Stimulated activated CD4-positive, alpha-beta T cell treated with anti-CD3 and anti-CD28 coated beads, Interleukin-15, amount 100 ng/mL, for 24 hours (primary cell): ENCODE data around the gene LRP1-AS.
"Not testable (repeated sequence)": the region's sequence is repeated elsewhere in the genome, so short reads cannot be mapped to it uniquely, and the experiment has no call there.

Source experiments
- DNase-seq: peaks from one replicate; pipeline ENCODE4 v3.0.0-alpha.2; 2020

The LRP1-AS gene

DNA sequence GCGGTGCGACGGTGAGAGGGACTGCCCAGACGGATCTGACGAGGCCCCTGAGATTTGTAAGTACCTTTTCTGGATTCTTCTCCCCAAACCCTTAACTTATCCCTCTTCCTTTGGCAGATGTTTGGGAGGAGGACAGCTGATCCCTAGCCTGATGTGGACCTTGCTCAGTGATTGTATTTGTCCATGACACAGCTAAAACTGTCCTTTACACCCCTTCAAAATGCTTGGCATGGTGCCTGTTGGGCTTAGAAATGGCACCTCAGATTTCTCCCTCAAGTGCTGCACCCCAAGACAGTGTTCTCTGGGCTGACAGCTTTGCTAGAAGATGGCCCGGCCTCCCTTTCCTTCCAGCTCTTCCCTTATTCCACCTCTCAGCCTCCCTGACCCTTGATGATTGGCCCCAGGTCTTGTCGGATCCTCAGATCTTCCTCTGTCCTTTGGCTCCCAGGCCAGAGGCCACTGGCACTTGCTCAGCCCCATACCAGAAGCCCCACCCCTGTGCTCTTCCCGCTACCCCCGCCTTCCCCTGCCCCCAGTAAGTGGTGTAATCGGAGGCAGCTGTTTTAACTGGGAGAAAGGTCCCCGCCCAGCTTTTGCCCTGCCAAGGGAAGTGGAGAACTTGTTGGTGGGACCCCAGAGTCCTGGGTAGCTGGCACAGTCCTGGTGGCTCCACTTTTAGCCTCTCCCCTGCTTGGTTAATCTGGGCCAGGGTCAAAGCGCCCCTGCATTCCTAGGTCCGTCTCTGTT lies 8.7 kb downstream of the LRP1-AS start:
- no peak for DNase-seq

DNA sequence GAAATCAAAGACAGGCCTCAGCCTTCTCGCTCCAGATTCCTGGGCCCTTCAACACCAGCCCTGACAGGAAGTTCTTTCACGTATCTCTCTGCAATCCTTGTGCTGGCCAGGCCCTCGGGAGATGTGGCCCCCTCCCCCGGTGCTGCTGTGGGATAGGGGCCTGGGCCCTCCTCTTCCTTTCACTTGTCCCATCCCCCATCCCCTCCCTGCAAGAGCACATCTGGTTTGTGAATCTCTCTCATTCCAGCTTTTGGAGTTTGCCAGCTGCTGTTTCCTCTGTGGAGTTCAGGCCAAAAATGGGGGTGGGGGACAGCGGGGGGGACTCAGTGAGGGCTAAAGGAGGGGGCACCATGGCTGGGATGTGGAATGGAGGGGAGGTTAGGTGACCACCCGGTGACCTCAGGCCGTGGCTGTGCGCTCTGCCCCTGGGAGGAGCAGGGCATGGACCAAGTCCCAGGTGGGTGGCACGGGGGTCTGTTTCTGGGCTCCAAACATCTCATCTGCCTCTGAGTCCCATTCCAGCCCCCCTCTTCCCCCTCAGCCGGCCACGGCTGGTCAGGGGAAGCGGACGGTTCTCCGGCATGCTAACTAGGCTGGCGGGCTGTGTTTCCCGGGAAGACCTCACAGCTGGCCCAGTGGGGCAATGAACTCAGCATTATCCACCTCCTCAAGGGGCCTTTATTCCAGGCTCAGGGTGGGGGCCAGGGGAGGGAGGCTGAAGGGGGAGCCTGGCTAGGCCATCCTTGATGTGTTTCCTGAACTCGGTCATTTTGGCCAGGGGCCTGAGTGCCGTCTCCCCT lies 11.7 kb downstream of the LRP1-AS start:
- DNase-seq = no peak

DNA sequence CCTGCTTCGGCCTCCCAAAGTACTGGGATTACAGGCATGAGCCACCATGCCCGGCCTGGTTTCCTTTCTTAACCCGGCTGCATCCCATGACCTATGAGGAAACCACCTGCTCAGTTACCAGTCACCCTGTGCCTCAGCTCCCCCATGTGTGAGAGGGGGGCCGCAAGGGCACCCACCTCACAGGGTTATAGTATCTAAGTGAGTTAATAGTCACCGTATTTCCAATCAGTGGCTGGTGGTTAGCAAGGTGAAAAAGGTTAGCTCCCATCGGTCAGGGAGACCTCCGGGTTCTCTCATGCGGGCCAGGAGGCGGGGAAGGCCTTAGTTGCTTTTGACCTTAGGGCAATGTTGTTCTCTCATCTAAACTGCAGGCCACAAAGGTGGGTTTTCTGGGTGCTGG lies 12.5 kb downstream of the LRP1-AS start:
- DNase-seq = no peak

DNA sequence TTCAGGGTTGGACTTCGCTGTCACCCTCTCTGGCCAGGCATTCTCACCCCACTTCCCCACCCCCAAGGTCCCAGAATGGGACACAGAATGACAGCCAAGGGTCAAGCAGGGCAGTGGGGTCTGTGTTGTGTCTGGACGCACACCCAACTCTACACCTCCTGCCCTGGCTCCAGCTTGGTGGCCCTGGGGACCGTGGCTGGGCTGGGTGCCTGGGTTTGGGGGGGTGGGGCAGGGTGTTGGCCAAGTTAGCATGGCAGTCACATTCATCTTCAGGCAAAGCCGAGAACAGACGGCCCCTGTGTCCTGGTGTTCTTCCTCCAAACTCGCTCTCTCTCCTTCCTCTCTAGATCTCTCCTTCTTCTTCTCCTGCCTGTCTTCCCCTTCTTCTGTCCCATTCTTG lies 13.5 kb downstream of the LRP1-AS start:
- no peak for DNase-seq

- DNase-seq = no peak
Observed at GRCh38 chr12:57133013-57133569, 14.3 kb downstream of the LRP1-AS start.

- no peak for DNase-seq
Observed at GRCh38 chr12:57131896-57132744, 15.3 kb downstream of the LRP1-AS start.

GRCh38 chr12:57130941-57131340 lies 16.5 kb downstream of the LRP1-AS start:
- DNase-seq = no peak

- no peak for DNase-seq
Observed at GRCh38 chr12:57129889-57130288, 17.5 kb downstream of the LRP1-AS start.

- no peak for DNase-seq
Observed at GRCh38 chr12:57129321-57129842, 18.0 kb downstream of the LRP1-AS start.

DNA sequence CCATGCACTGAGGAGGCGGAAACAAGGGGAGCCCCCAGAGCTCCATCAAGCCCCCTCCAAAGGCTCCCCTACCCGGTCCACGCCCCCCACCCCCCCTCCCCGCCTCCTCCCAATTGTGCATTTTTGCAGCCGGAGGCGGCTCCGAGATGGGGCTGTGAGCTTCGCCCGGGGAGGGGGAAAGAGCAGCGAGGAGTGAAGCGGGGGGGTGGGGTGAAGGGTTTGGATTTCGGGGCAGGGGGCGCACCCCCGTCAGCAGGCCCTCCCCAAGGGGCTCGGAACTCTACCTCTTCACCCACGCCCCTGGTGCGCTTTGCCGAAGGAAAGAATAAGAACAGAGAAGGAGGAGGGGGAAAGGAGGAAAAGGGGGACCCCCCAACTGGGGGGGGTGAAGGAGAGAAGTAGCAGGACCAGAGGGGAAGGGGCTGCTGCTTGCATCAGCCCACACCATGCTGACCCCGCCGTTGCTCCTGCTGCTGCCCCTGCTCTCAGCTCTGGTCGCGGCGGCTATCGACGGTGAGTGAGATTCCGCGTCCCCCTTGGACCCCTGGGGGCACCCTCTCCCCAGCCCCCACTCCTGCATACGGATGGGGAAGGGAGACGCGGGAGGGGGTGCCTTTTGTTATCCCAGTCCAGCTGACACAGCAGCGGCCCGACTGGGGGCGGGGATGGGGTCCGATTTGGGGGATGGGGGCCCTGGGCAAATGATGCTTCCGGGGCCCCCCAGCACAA lies 18.7 kb downstream of the LRP1-AS start:
- peak; percentile 20 for DNase-seq

- DNase-seq = peak; percentile 81
Observed at GRCh38 chr12:57127726-57128518, 19.5 kb downstream of the LRP1-AS start, which contains the start of gene LRP1. LRP1 (plus strand) TSS chr12:57128483; CDS start chr12:57128965, 482 bp downstream.

- DNase-seq = peak; percentile 70
Observed at GRCh38 chr12:57127101-57127725, 20.2 kb downstream of the LRP1-AS start.

DNA sequence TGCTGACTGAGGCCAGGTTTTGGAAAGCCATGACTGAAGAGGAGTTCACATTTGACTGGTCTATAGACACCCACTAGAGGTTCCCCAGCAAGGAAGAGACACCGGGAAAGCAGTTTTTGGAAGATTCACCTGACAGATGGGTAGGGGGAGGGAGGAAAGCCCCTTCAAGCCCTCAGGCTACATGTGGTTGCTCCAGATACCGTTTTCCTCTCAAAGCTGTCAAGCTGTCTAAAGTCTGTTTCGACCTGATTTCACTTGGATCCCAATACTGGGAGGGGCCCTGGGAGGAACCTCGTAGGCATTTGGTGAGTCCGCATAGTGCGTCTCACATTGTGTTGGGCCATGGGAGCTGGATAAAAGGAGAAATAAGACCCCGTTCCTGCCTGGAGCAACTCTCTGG lies 20.9 kb downstream of the LRP1-AS start:
- no peak for DNase-seq

GRCh38 chr12:57126061-57126460 lies 21.4 kb downstream of the LRP1-AS start:
- no peak for DNase-seq

- DNase-seq = peak; percentile 85
Observed at GRCh38 chr12:57124261-57124877, 23.1 kb downstream of the LRP1-AS start.

GRCh38 chr12:57123813-57124212 lies 23.6 kb downstream of the LRP1-AS start:
- no peak for DNase-seq

DNA sequence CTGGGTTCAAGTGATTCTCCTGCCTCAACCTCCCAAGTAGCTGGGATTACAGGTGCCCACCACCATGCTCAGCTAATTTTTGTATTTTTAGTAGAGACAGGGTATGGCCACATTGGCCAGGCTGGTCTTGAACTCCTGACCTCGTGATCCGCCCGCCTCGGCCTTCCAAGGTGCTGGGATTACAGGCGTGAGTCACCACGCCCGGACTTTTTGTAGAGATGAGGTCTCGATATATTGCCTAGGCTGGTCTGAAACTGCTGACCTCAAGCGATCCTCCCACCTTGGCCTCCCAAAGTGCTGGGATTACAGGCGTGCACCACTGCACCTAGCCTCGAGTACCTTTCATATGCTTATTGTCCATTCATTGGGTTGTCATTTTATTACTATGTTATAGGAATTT lies 26.7 kb downstream of the LRP1-AS start:
- DNase-seq = not testable (repeated sequence)

GRCh38 chr12:57119294-57120085 lies 27.9 kb downstream of the LRP1-AS start:
- no peak for DNase-seq

DNA sequence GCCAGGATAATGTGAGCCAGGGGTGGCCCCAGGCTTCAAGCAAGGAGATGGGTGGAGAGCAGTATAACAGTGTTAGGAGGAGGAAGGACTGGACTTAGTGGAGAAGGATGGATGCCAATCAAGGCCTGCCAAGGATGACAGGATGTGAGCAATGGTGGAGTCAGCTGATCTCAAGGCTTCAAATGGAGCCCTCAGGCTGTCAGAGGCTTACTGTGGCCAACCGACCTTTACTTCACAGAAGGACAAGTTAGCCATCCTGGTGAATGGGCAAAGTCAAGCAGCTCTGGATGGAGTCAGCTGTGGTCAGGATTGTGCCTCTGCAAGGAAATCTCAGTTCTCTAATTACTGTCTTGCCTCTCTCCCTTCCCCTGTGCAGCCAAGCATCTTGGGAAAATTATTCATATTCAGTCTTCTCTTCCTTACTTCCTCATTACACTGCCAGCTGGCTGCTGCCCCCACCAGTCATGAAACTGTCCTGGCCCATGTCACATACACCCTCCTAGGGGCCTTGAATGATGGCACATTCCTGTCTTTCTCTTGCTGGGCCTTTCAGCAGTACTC lies 28.6 kb downstream of the LRP1-AS start:
- DNase-seq = no peak
